ENCODE measurements around the gene INO80E. TPM values are rescaled to one million over a fixed set of nuclear protein-coding genes. Genes with fewer than 3 reads are reported as not detected.

Gene INO80E
- total RNA-seq, 1 donor from 2014 or later: 98.2 TPM

DNA sequence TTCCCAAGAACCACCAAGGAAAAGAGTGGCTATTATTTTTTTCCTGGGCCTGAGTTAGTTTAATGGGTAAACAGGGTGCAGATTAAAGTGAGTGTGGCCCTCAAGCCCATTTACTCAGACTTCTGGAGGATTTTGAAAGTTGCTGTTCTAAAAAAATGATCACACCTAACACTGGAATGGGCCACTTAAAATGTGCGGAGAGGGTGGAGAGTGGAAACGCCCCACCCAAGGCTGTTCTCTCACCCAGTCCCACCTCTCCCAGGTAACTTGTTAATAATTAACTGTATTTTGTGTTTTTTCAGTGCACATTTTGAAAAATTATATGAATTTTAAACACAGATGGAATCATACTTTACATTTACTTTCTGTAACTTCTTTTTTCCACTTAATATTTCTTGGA is 6.0 kb upstream of the INO80E start:
- intact Hi-C loops (cut with micrococcal nuclease): loop anchor here (10.0 kb wide), 1 partner anchor 395 kb away; no protein-coding TSS in a partner anchor

DNA sequence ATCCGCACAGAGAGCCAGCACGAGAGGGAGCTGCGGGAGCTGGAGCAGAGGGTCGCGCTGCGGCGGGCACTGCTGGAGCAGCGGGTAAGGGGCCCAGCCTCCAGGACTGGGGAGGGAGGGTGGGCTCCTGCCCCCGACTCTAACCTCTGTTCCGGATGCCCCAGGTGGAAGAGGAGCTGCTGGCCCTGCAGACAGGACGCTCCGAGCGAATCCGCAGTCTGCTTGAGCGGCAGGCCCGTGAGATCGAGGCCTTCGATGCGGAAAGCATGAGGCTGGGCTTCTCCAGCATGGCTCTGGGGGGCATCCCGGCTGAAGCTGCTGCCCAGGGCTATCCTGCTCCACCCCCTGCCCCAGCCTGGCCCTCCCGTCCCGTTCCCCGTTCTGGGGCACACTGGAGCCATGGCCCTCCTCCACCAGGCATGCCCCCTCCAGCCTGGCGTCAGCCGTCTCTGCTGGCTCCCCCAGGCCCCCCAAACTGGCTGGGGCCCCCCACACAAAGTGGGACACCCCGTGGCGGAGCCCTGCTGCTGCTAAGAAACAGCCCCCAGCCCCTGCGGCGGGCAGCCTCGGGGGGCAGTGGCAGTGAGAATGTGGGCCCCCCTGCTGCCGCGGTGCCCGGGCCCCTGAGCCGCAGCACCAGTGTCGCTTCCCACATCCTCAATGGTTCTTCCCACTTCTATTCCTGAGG is 5.0 kb upstream of the INO80E start:
- intact Hi-C loops (cut with micrococcal nuclease): loop anchor here (10.0 kb wide), 1 partner anchor 396 kb away; no protein-coding TSS in a partner anchor

GRCh38 chr16:29991571-29991904 is 4.5 kb upstream of the INO80E start:
- intact Hi-C loops (cut with micrococcal nuclease): loop anchor here (10.0 kb wide), 1 partner anchor 397 kb away; no protein-coding TSS in a partner anchor

DNA sequence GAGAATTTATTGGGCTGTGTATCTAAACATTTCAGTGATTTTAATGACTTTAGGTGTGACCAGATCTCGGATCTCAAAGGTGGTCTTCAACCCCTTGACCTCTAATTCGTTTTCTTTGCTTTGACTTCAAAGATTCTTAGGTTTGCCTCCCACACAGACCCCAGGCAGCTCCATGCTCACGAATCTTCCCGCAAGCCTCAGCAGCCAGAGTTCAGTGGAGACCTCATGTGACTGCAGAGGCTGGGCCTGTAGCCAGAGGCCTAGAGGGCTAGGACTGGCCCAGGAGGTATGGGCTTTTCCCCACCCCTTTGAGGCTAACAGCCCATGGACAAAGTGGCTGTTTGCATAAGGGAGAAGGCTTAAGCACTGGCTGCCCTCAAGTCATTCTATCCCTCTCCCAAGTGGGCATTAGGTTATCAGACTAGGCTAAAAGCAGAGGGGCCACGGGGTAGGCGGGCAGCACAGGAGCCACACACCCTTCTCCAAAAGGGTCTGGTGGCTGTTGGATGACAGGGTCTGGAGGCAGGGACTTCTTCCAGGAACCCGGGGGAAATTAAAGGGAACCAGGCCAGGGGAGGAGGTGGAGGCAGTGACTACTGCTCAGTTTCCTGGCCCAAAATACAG is 3.6 kb upstream of the INO80E start:
- intact Hi-C loops (cut with micrococcal nuclease): loop anchor here (2.0 to 10.0 kb wide), 2 partner anchors 68 to 398 kb away; no protein-coding TSS in a partner anchor

- intact Hi-C loops (cut with micrococcal nuclease): loop anchor here (2.0 to 10.0 kb wide), 2 partner anchors 67 to 399 kb away; no protein-coding TSS in a partner anchor
Measured at GRCh38 chr16:29993191-29993902, 2.7 kb upstream of the INO80E start.

DNA sequence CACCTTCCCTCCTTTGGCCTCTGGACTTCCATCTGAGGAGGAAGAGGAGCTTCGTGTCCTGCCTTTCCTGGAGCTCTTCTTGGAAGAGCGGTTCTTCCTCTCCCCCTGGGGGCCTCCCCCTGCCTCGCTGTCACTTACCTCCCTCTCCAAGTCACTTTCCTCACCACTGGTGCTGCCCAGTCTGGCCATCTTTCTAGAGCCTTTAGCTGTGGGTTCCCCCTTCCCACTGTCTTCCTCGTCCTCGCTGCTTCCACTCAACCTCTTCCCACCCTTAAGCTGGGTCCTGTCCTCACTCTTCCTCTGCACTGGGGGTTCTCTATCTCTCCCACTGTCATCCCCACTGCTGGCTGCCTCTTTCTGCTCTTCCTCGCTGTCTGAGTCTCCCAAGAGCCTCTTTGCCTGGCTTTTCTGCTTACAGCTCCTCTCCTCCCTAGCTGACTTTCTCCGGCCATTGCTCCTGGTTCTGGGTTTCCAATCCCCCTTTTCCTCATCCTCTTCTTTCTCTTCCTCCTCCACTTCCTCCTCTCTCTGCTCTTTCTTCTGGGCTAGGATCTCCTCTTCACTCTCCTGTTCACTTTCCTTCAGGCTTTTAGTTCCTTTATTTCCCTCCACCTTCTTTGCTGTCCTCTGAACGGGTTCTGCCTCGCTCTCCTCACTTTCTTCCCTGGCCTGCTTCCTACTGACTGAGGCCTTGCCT is 2.0 kb upstream of the INO80E start:
- intact Hi-C loops (cut with micrococcal nuclease): loop anchor here (2.0 to 10.0 kb wide), 2 partner anchors 67 to 399 kb away; no protein-coding TSS in a partner anchor

DNA sequence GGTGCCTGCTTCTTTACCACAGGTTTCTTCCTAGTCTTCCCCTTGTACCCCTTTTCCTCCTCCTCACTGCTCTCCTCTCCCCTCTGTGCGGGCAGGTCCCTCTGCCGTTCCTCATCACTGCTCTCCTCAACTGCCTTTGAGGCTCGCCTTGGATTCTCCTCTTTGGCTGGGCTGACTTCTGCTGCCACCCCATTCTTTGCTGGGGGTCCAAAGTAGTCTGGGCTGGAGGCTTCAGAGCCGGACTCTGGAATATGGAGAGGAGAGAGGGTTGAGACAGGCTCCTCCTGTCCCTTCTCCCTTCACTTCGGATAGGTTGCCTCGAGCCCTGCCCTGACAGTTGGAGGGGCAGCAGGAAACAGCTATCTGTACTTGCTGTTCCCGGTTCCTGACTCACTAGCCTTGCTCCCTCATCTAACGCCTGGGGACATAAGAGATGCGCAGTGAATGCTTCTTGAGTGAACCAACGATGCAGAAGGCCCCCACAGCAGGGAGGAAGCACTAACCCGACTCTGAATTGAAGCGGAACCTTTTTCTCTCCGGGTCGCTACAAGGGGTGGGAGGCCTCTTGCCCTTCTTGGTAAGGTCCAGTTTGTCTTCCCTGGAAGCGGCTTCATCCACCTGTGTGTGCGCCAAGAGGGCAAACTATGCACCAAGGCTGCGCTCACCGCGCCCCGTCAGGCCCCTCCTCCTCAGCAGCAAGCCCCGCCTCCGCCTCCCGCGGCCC is 1.3 kb upstream of the INO80E start:
- intact Hi-C loops (cut with micrococcal nuclease): loop anchor here (1.0 to 10.0 kb wide), 4 partner anchors 400 to 1172 kb away; partner anchors contain the start of genes ATXN2L, CFAP119 and RNF40

- intact Hi-C loops (cut with micrococcal nuclease): loop anchor here (1.0 to 10.0 kb wide), 4 partner anchors 401 to 1173 kb away; partner anchors contain the start of genes ATXN2L, CFAP119 and RNF40
Measured at GRCh38 chr16:29995324-29995910, 624 bp upstream of the INO80E start, which contains the start of gene HIRIP3. Gene HIRIP3 (minus strand): TSS chr16:29995617. CDS start chr16:29995605, 12 bp downstream.

DNA sequence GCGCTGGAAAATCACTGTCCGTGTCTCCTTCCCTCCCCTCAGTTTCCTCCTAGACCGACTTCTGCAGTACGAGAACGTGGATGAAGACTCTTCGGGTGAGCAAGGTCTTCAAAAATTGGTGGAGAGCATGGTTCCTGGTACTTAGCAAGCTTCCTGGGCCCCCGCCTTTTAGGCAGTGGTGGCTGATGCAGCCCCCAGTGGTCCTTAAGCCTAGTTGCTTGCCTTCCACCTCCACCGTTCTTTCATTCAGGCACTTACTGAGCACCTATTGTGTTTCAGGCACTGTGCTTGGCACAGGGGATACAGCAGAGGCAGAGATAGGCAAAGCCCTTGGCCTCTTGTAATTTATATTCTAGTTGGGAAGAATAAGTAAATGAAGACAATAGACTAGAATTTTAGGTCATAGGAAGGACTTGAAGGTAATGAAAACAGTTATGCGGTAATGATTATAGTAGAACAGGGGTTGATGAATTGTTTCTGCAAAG is 767 bp downstream of the INO80E start:
- intact Hi-C loops (cut with micrococcal nuclease): loop anchor here (1.0 to 10.0 kb wide), 13 partner anchors 24 to 1175 kb away; partner anchors contain the start of genes ASPHD1, ATXN2L, CDIPT and CFAP119

- intact Hi-C loops (cut with micrococcal nuclease): loop anchor here (5.0 to 10.0 kb wide), 3 partner anchors 405 to 1177 kb away; partner anchors contain the start of genes ATXN2L, CFAP119 and RNF40
Measured at GRCh38 chr16:29999605-30000004, 3.6 kb downstream of the INO80E start.

- intact Hi-C loops (cut with micrococcal nuclease): no loop called here
Measured at GRCh38 chr16:30000735-30001631, 4.9 kb downstream of the INO80E start.

DNA sequence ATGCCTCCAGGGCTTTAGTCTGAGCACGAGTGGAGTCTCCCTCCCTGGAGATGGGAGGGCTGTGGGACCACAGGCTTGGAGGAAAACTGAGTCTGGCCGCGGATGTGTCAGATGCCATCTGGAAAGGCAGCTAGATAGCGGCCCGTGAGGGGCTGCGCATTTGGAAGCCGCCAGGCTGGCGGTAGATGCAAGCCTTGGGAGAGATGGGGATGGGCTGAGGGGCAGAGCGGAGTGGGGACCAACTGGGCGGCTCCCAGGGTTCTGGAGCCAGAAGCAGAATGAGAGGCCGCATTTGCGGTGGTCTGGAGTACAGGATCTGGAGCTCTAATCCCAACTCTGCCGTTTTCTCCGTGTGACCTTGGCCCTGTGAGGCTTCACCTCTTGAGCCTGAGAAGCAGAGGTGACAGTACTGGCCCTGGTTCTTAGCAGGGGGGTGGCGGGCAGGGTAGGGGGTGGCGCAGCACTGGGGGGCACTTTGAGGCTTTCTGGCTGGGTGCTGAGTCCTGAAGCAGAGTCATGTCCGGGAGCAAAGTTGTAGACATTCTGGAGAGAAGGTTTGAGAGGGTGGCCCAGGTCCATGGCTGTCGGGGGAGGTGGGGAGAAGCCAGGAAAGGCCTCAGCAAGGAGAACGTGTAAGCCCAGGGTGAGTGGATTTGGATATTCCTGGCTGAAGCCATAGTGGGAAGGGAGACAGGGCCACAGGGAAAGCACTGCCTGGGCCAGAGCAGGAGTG is 6.7 kb downstream of the INO80E start:
- intact Hi-C loops (cut with micrococcal nuclease): no loop called here

DNA sequence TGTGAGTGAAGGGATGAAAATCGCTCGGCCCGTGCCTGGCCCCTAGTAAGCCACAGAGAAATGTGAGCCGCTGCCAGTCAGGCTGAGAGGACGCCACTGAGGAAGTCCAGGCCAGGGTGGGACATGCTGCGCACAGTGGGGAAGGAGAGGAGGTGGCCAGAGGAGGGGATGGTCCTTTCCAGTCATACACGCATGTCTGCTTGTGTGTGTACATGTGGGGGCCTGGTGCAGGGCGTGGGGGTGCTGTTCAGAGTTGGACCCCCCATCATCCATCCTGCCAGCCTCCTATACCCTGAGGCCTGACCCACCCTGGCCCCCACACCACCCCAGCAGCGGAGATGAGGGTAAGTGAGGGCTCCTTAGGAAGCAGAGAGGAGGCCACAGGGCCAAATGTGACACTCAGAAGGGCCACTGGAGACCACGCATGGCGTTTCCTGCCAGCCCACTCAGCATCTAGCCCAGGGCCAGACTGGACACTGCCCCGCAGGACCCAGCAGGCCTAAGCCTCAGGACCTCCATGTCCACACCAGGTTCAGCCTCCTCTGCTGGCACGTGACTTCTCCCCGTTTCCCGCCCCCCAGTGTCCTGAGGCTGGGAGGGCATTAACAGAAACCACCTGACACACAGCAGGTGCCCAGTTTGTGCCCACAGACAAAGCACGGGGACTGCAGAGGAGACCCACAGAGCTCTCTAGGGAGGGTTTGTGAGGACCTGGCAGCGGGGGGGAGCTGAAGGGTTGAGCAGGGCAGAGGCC is 7.8 kb downstream of the INO80E start:
- intact Hi-C loops (cut with micrococcal nuclease): no loop called here

GRCh38 chr16:30004424-30004776 is 8.4 kb downstream of the INO80E start:
- intact Hi-C loops (cut with micrococcal nuclease): no loop called here

DNA sequence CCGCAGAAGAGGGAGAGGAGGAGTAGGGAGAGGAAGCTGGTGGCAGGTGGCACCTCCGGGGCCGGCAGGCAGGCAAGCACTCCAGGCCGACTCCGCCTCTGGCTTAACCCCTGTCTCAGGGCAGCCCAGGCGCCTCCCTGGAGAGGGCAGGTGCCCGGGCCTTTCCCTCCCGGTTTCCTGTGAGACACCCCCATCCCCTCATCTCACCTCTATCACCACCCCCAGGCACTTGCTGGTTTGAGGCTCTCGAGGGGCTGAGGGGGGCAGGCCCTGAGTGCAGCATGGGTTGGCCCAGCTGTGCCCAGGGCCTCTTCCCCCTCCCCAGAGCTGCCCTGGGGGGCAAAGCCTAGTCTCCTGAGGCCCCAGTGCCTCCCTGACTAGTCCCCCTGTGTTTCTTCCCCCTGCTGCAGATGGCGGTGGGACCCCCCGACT is 8.8 kb downstream of the INO80E start:
- intact Hi-C loops (cut with micrococcal nuclease): loop anchor here (1.0 kb wide), 1 partner anchor 305 kb away; no protein-coding TSS in a partner anchor

DNA sequence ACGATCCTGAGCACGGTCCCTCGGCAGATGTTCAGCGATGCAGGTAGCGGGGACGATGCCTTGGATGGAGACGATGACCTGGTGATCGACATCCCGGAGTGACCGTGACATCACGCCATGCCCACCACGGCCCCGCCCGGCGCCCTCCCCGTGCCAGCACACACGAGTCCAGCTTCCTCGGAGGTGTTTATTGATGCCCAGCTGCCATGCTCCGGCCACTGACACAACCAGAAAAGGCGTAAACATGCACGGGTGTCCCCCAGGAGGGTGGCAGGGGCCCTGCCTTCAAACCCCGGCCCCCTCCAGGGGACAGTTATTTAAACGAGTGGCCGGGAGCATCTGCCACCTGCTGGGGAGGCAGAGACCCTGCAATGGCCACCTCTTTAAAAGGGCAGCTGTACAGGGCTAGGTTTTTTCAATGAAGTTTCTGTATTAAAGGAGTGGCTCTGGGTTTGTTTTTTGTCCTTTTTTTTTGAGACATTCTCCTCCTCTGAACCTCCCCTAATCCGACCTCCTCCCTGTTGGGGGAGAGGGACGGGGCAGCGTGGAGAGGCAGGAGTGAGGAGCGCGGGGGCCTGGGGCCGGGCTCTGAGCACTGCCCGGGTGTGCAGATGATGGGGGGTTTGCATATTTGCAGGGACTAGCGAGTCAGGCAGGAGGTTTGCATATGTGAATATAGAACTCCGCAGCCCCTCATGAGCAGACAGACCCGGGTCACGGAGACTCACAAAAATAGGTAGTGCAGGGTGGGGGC is 9.5 kb downstream of the INO80E start:
- intact Hi-C loops (cut with micrococcal nuclease): loop anchor here (1.0 kb wide), 1 partner anchor 305 kb away; no protein-coding TSS in a partner anchor

Data from T-helper 1 cell treated with Interleukin-12 subunit alpha and Interleukin-12 subunit beta and Interleukin-4 antibody, amounts not matched to agents 30 ng/mL and 1 ng/mL, for 36 hours (primary cell).